ENCODE measurements around the gene SEC14L2. TPM values are rescaled to one million over a fixed set of nuclear protein-coding genes. Genes with fewer than 3 reads are reported as not detected.

Gene SEC14L2
- total and polyA plus RNA-seq, 7 donors, result 2.4 to 12.1 (median 5.5) TPM

DNA sequence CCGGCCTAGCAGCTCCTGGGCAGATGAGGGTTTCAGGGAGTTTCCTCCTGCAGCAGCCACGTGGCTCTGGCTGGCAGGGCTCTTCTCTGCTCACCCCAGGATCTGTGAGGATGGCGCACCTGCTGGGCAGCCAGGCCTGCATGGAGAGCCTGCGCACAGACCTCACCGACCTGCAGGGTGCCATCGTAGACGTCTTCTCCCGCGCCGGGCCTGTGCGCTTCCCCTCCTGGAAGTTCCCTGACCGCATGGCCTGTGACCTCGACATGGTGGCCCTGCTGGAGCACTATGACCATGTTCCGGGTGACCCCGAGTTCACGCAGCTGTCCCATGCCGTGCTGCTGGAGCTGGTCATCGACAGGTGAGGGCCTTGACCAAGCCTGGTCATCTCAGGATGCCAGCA is 30.9 kb upstream of the SEC14L2 start:
- H3K4me1 ChIP-seq, result no peaks in the 10 kb centered on the region
- H3K4me3 ChIP-seq, result no peak overlapping the region
- WGBS, 2 donors, result 94% methylated on average over 18 of the region's 18 CpGs
- no peaks in the 10 kb centered on the region for H3K36me3 ChIP-seq
- H3K27me3 ChIP-seq, result no peaks in the 10 kb centered on the region
- no peaks in the 10 kb centered on the region for H3K9me3 ChIP-seq
- intact Hi-C loops (cut with DNase I), result no loop called here
- TF ChIP-seq POLR2A (IDR thresholded peaks at IDR 0.05) (no peak), POLR2AphosphoS5 (IDR thresholded peaks at IDR 0.05) (no peak), EP300 (IDR thresholded peaks at IDR 0.05) (no peak)
- TF ChIP-seq, protein P1, sequence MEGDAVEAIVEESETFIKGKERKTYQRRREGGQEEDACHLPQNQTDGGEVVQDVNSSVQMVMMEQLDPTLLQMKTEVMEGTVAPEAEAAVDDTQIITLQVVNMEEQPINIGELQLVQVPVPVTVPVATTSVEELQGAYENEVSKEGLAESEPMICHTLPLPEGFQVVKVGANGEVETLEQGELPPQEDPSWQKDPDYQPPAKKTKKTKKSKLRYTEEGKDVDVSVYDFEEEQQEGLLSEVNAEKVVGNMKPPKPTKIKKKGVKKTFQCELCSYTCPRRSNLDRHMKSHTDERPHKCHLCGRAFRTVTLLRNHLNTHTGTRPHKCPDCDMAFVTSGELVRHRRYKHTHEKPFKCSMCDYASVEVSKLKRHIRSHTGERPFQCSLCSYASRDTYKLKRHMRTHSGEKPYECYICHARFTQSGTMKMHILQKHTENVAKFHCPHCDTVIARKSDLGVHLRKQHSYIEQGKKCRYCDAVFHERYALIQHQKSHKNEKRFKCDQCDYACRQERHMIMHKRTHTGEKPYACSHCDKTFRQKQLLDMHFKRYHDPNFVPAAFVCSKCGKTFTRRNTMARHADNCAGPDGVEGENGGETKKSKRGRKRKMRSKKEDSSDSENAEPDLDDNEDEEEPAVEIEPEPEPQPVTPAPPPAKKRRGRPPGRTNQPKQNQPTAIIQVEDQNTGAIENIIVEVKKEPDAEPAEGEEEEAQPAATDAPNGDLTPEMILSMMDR (IDR thresholded peaks at IDR 0.05), result no peak
- DNase-seq, result no peak
- H3K27ac ChIP-seq, result no peak overlapping the region

DNA sequence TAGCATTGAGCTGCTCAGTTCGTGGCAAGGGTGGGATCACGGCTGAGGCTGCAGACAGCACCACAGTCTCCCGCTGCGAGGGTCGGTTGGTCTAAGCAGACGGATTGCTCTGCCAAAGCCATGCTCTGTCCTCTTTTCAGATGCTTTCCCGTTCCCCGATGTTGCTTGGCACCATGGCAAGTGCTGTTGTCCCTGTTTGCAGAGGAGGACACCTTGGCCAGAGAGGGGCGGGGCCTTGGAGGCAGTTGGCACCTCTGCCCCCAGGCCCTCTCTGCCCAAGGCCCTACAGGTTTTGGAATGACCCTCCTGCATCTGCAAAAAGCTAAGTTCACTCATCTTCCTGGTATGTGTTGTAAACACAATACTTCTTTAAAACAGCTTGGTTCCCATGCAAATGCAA is 28.4 kb upstream of the SEC14L2 start:
- no peak overlapping the region for H3K4me3 ChIP-seq
- H3K27me3 ChIP-seq, result no peaks in the 10 kb centered on the region
- H3K36me3 ChIP-seq, result no peaks in the 10 kb centered on the region
- no peak overlapping the region for H3K27ac ChIP-seq
- DNase-seq, result no peak
- no peaks in the 10 kb centered on the region for H3K4me1 ChIP-seq
- H3K9me3 ChIP-seq, result no peaks in the 10 kb centered on the region
- TF ChIP-seq, protein P1 (IDR thresholded peaks at IDR 0.05), result no peak
- TF ChIP-seq POLR2AphosphoS5 (IDR thresholded peaks at IDR 0.05) (no peak), EP300 (IDR thresholded peaks at IDR 0.05) (no peak), POLR2A (IDR thresholded peaks at IDR 0.05) (no peak)
- WGBS, 2 donors, result 89 to 93% methylated on average over 9 of the region's 9 CpGs
- intact Hi-C loops (cut with DNase I), result no loop called here

DNA sequence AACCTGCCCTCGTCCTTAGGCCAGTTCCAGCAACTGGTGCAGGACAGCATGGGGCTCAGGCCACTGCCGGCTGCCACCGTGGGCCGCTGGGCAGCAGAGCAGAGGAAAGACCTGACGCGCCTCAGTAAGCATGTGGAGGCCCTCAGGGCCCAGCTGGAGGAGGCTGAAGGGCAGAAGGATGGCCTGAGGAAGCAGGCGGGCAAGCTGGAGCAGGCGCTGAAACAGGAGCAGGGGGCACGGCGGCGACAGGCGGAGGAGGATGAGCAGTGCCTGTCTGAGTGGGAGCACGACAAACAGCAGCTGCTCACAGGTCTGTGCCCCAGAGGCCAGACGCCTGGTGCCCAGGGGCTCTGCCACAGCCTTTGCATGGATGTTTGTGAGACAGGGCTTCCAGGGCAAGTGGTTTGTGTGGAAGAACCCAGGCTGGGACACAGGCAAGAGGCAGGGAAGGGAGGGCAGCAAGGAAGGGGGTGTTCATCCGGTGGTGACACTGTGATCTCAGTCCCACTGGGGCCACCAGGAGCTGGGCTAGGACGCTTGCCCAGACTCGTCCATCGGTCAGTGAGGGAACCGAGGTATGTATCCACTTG is 26.1 kb upstream of the SEC14L2 start:
- Histone ChIP-seq H3K27ac (no peak overlapping the region), H3K9me3 (no peaks in the 10 kb centered on the region), H3K27me3 (no peaks in the 10 kb centered on the region), H3K4me3 (no peak overlapping the region), H3K36me3 (no peaks in the 10 kb centered on the region), H3K4me1 (no peaks in the 10 kb centered on the region)
- DNase-seq, result no peak
- intact Hi-C loops (cut with DNase I), result no loop called here
- 93 to 94% methylated on average over 19 of the region's 19 CpGs for WGBS, 2 donors
- TF ChIP-seq EP300 (IDR thresholded peaks at IDR 0.05) (no peak), POLR2A (IDR thresholded peaks at IDR 0.05) (no peak), POLR2AphosphoS5 (IDR thresholded peaks at IDR 0.05) (no peak)
- TF ChIP-seq, protein P1 (IDR thresholded peaks at IDR 0.05), result no peak

DNA sequence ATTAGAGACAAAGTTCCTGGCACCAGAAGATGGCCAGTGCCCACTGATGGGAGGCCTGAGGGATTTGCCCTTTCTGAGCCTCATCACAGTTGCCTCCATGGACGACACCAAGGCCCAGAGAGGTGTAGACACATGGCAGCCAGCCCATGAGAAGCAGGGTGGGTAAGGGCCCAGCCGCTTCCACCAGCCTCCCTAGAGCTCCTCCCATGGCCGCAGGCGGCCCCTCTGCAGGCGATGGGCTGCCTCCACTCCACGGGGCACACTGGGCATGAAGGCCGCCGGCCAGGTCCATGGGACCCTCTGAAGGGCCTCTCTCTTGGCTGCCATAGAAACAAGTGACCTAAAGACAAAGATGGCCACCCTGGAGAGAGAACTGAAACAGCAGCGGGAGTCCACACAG is 25.5 kb upstream of the SEC14L2 start:
- Histone ChIP-seq H3K4me1 (no peaks in the 10 kb centered on the region), H3K27me3 (no peaks in the 10 kb centered on the region), H3K9me3 (no peaks in the 10 kb centered on the region), H3K36me3 (no peaks in the 10 kb centered on the region), H3K27ac (no peak overlapping the region), H3K4me3 (no peak overlapping the region)
- no peak for TF ChIP-seq POLR2A (IDR thresholded peaks at IDR 0.05)
- no peak for TF ChIP-seq EP300 (IDR thresholded peaks at IDR 0.05)
- TF ChIP-seq, protein P1 (IDR thresholded peaks at IDR 0.05), result no peak
- TF ChIP-seq POLR2AphosphoS5 (IDR thresholded peaks at IDR 0.05), result no peak
- no peak for DNase-seq
- intact Hi-C loops (cut with DNase I), result no loop called here
- WGBS, 2 donors, result 94 to 97% methylated on average over 9 of the region's 9 CpGs

DNA sequence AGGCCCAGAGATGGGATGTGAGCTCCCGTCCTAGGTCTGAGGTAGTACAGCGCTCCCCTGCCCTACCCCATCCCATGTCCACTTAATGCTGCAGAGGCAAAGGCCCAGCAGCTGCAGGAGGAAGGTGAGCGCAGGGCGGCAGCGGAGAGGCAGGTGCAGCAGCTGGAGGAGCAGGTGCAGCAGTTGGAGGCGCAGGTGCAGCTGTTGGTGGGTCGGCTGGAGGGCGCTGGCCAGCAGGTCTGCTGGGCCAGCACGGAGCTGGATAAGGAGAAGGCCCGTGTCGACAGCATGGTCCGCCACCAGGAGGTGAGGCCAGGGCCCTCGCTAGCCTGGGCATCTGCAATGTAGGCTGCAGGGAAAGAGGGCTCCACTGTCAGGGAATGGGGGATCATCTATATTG is 24.8 kb upstream of the SEC14L2 start:
- Histone ChIP-seq H3K9me3 (no peaks in the 10 kb centered on the region), H3K27ac (no peak overlapping the region), H3K36me3 (no peaks in the 10 kb centered on the region), H3K4me3 (no peak overlapping the region), H3K27me3 (no peaks in the 10 kb centered on the region), H3K4me1 (no peaks in the 10 kb centered on the region)
- intact Hi-C loops (cut with DNase I), result no loop called here
- DNase-seq, result no peak
- WGBS, 2 donors, result 64 to 86% methylated on average over 13 of the region's 13 CpGs
- no peak for TF ChIP-seq EP300 (IDR thresholded peaks at IDR 0.05)
- TF ChIP-seq POLR2AphosphoS5 (IDR thresholded peaks at IDR 0.05), result no peak

Measured in sigmoid colon (tissue), 7 donors.